Skeletal muscle satellite cell (primary cell): ENCODE results near the gene SMYD3.

Experiments used
- H3K27me3 ChIP-seq: 2 replicates; pipeline ENCODE4 v1.7.0; 2013; ENCODE audit warnings: low read length; ENCODE audit not compliant: control insufficient read depth, insufficient read depth
- H3K36me3 ChIP-seq: 2 replicates; pipeline ENCODE4 v1.7.0; 2013; ENCODE audit warnings: mild to moderate bottlenecking, control low read depth, low read length; ENCODE audit not compliant: insufficient read depth
- H3K4me1 ChIP-seq: 2 replicates; pipeline ENCODE4 v1.7.0; 2013; ENCODE audit warnings: low read length; ENCODE audit not compliant: control insufficient read depth, insufficient read depth
- H3K4me2 ChIP-seq: 2 replicates; pipeline ENCODE4 v1.7.0; 2013; ENCODE audit warnings: mild to moderate bottlenecking, low read length
- H3K4me3 ChIP-seq: 2 replicates; pipeline ENCODE4 v1.7.0; 2013; ENCODE audit warnings: low read length
- H3K9ac ChIP-seq: 2 replicates; pipeline ENCODE4 v1.7.0; 2013; ENCODE audit warnings: mild to moderate bottlenecking, low read depth, low read length, moderate library complexity
- H3K9me3 ChIP-seq: replicated peaks from 2 replicates; pipeline ENCODE4 v1.7.0; 2013; ENCODE audit warnings: mild to moderate bottlenecking, control low read depth, low read length

Gene SMYD3

DNA sequence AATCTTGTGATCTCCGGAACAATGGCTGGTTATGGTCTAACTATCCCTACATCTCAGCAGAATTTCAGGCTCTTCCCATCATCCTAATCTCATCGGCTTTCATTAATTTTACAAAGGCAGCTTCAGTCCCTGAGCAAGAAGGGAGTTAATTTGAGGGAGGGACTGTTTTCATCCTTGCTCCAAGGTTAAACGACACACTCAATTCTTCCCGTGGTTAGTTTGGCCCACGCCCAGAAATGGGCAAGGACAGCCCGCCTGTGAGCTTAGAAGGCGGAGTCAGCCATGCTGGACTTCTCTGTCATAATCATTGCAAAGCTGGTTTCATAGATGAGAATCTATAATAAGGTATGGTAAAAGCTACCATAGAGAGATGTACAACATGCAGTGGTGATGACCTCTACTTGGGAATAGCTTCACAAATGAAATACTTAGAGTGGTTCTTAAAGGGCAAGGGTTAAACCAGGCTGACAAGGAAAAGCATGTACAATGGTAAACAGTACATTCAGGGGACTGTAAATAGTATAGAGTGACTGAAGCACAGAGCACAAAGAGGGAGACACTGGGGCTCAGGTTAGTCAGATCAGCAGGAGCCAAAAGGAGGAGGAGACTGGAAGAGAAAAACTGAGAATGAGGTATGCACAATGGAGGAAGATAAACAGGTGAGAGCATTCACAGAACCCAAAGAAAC is 108.8 kb downstream of the SMYD3 start:
- Histone ChIP-seq H3K27me3 (no peaks in the 10 kb centered on the region), H3K4me2 (no peak overlapping the region), H3K4me3 (no peak overlapping the region), H3K36me3 (no peaks in the 10 kb centered on the region), H3K9me3 (no peaks in the 10 kb centered on the region), H3K9ac (no peak overlapping the region), H3K4me1 (peaks cover 11% of the 10 kb centered on the region)

- no peak overlapping the region for H3K9ac ChIP-seq
- H3K9me3 ChIP-seq, result no peaks in the 10 kb centered on the region
- peaks cover 11% of the 10 kb centered on the region for H3K4me1 ChIP-seq
- H3K36me3 ChIP-seq, result no peaks in the 10 kb centered on the region
- H3K27me3 ChIP-seq, result no peaks in the 10 kb centered on the region
- no peak overlapping the region for H3K4me3 ChIP-seq
- no peak overlapping the region for H3K4me2 ChIP-seq
These were observed 110.0 kb downstream of the SMYD3 start for GRCh38 chr1:246397046-246397445.

- Histone ChIP-seq H3K9ac (no peak overlapping the region), H3K27me3 (no peaks in the 10 kb centered on the region), H3K4me3 (no peak overlapping the region), H3K4me1 (peaks cover 11% of the 10 kb centered on the region), H3K36me3 (no peaks in the 10 kb centered on the region), H3K9me3 (peaks cover under 1% of the 10 kb centered on the region), H3K4me2 (no peak overlapping the region)
These were observed 110.8 kb downstream of the SMYD3 start for GRCh38 chr1:246396322-246396721.

- Histone ChIP-seq H3K4me1 (no peaks in the 10 kb centered on the region), H3K9me3 (peaks cover 4% of the 10 kb centered on the region), H3K36me3 (no peaks in the 10 kb centered on the region), H3K4me3 (no peak overlapping the region), H3K4me2 (no peak overlapping the region), H3K27me3 (no peaks in the 10 kb centered on the region), H3K9ac (no peak overlapping the region)
These were observed 113.0 kb downstream of the SMYD3 start for GRCh38 chr1:246394121-246394520.

GRCh38 chr1:246390855-246391254 is 116.2 kb downstream of the SMYD3 start:
- no peak overlapping the region for H3K4me3 ChIP-seq
- H3K4me2 ChIP-seq, result no peak overlapping the region
- H3K36me3 ChIP-seq, result no peaks in the 10 kb centered on the region
- H3K9me3 ChIP-seq, result peaks cover 4% of the 10 kb centered on the region
- no peaks in the 10 kb centered on the region for H3K4me1 ChIP-seq
- H3K27me3 ChIP-seq, result no peaks in the 10 kb centered on the region
- H3K9ac ChIP-seq, result no peak overlapping the region

DNA sequence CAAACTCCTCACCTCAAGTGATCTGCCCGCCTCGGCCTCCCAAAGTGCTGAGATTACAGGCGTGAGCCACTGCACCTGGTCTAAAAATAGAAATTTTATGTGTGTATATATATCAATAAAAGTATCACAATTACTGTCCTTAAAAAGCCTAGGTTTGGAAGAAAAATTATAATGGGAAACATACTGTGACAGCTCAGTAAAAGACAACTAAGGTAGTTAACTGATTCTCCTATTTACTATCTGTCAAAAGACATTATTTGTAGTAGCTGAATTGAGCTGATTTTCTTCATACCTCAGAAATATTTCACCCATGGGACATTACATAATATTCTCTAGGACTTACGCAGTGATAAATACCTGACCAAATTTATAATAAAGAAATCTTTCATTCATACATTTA is 122.5 kb downstream of the SMYD3 start:
- no peaks in the 10 kb centered on the region for H3K27me3 ChIP-seq
- H3K36me3 ChIP-seq, result no peaks in the 10 kb centered on the region
- H3K9me3 ChIP-seq, result no peaks in the 10 kb centered on the region

GRCh38 chr1:246383791-246384190 is 123.3 kb downstream of the SMYD3 start:
- no peaks in the 10 kb centered on the region for H3K36me3 ChIP-seq
- H3K9me3 ChIP-seq, result no peaks in the 10 kb centered on the region
- H3K4me1 ChIP-seq, result no peaks in the 10 kb centered on the region
- H3K4me3 ChIP-seq, result no peak overlapping the region
- H3K4me2 ChIP-seq, result no peak overlapping the region
- H3K9ac ChIP-seq, result no peak overlapping the region
- no peaks in the 10 kb centered on the region for H3K27me3 ChIP-seq

More for the DNA sequence above, 122.5 kb downstream of the SMYD3 start:
- H3K9ac ChIP-seq, result no peak overlapping the region
- no peak overlapping the region for H3K4me3 ChIP-seq
- H3K4me2 ChIP-seq, result no peak overlapping the region
- no peaks in the 10 kb centered on the region for H3K4me1 ChIP-seq

- no peaks in the 10 kb centered on the region for H3K9me3 ChIP-seq
- no peaks in the 10 kb centered on the region for H3K36me3 ChIP-seq
- H3K4me2 ChIP-seq, result no peak overlapping the region
- H3K27me3 ChIP-seq, result no peaks in the 10 kb centered on the region
- H3K4me3 ChIP-seq, result no peak overlapping the region
- H3K4me1 ChIP-seq, result no peaks in the 10 kb centered on the region
- no peak overlapping the region for H3K9ac ChIP-seq
These were observed 123.9 kb downstream of the SMYD3 start for GRCh38 chr1:246383239-246383589.

DNA sequence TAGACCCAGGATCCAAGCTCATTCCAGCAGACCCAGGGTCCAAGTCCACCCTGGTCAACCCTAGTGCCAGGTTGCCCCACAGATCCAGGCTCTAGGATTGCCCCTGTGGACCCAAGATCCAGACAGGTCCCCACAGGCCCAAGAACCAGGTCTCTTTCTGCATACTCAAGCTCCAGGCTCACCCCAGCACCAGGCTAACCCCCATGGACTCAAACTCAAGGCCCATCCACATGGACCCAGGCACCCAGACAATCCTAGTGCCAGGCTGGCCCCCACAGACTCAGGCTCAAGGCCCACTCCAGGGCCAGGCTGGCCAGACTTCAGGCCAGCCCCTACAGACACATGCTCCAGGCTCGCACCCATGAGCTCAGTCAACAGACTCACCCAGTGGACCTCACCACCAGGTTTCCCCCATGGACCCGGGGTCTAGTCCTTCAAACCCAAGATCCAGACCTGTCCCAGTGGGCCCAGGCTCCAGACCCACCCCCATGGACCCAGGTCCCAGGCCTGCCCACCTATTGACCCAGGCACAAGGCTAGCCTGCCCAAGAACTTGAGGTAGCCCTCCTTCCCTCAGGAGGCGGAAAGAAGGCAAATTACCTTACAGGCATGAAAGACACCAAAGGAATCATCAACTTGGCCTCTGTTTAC is 124.4 kb downstream of the SMYD3 start:
- no peak overlapping the region for H3K9ac ChIP-seq
- H3K4me1 ChIP-seq, result no peaks in the 10 kb centered on the region
- no peaks in the 10 kb centered on the region for H3K9me3 ChIP-seq
- no peaks in the 10 kb centered on the region for H3K36me3 ChIP-seq
- H3K27me3 ChIP-seq, result no peaks in the 10 kb centered on the region
- H3K4me3 ChIP-seq, result no peak overlapping the region
- no peak overlapping the region for H3K4me2 ChIP-seq

GRCh38 chr1:246381452-246381851 is 125.6 kb downstream of the SMYD3 start:
- no peak overlapping the region for H3K4me3 ChIP-seq
- H3K4me2 ChIP-seq, result no peak overlapping the region
- H3K4me1 ChIP-seq, result no peaks in the 10 kb centered on the region
- no peaks in the 10 kb centered on the region for H3K36me3 ChIP-seq
- no peak overlapping the region for H3K9ac ChIP-seq
- no peaks in the 10 kb centered on the region for H3K27me3 ChIP-seq
- no peaks in the 10 kb centered on the region for H3K9me3 ChIP-seq

GRCh38 chr1:246377625-246378153 is 129.4 kb downstream of the SMYD3 start:
- no peaks in the 10 kb centered on the region for H3K4me1 ChIP-seq
- no peaks in the 10 kb centered on the region for H3K9me3 ChIP-seq
- H3K4me3 ChIP-seq, result no peak overlapping the region
- H3K36me3 ChIP-seq, result no peaks in the 10 kb centered on the region
- no peak overlapping the region for H3K9ac ChIP-seq
- H3K4me2 ChIP-seq, result no peak overlapping the region
- H3K27me3 ChIP-seq, result no peaks in the 10 kb centered on the region
